Spinal cord (tissue), 10 donors: ENCODE measurements around the gene CRYBB3. TPM values are rescaled to one million over a fixed set of nuclear protein-coding genes. Genes with fewer than 3 reads are reported as not detected.
"Not testable (repeated sequence)": the region's sequence is repeated elsewhere in the genome, so short reads cannot be mapped to it uniquely, and the experiment has no call there.

ENCODE experiments used
- DNase-seq, 6 donors: peaks; one replicate each; pipeline versions ENCODE4 v3.0.0 to v3.0.0-alpha.2; 2013 to 2015; ENCODE audit warnings: low spot score in 6 of 6, low read depth in 4 of 6
- H3K27ac ChIP-seq: one replicate; pipeline ENCODE4 v1.5.1; 2013; ENCODE audit warnings: low read depth, low read length, control low read depth
- H3K27me3 ChIP-seq: one replicate; pipeline ENCODE4 v1.6.1; 2013; ENCODE audit warnings: low read length; ENCODE audit not compliant: control insufficient read depth, insufficient read depth
- H3K36me3 ChIP-seq: one replicate; pipeline ENCODE4 v1.6.1; 2013; ENCODE audit warnings: low read length; ENCODE audit not compliant: control insufficient read depth, insufficient read depth
- H3K4me1 ChIP-seq: one replicate; pipeline ENCODE4 v1.6.1; 2013; ENCODE audit warnings: low read length; ENCODE audit not compliant: control insufficient read depth, insufficient read depth
- H3K4me3 ChIP-seq: one replicate; pipeline ENCODE4 v1.5.1; 2013; ENCODE audit warnings: low read depth, low read length, control low read depth
- H3K9me3 ChIP-seq: one replicate; pipeline ENCODE4 v1.6.1; 2013; ENCODE audit warnings: low read length; ENCODE audit not compliant: control insufficient read depth, insufficient read depth
- WGBS: methylation state at CpG from one replicate; pipeline ENCODE4 v1.1.5; 2013; ENCODE audit warnings: missing lambda C conversion rate; ENCODE audit not compliant: insufficient coverage; 5-methylcytosine and 5-hydroxymethylcytosine counted together
- polyA plus RNA-seq, 2 donors: library from polyadenylated mRNA; unstranded; fragments of 120-200 nt; gene quantifications; one replicate each; pipeline ENCODE4 v1.2.1, GENCODE V29; 2013; ENCODE audit not compliant: insufficient read length in 2 of 2
- total RNA-seq, 2 donors: library from RNA; depleted of rRNA in 1 of 2; stranded (reverse); fragments of 120-200 nt in 1 of 2; fragments of >200 nt in 1 of 2; gene quantifications; one replicate each; pipeline versions ENCODE4 v1.2.3 to v1.2.4, GENCODE V29; 2013 to 2014
- donor health status: healthy.

Gene CRYBB3
- total and polyA plus RNA-seq, 4 donors = 0.28 to 1.6 (median 0.60) TPM; not detected in 1

- Histone ChIP-seq H3K4me1 (no peaks in the 10 kb centered on the region), H3K36me3 (peaks cover 38% of the 10 kb centered on the region)
- 74% methylated on average over 4 of the region's 6 CpGs for WGBS
Observed at GRCh38 chr22:25174888-25175411, 24.7 kb upstream of the CRYBB3 start.

GRCh38 chr22:25176175-25176574, 23.5 kb upstream of the CRYBB3 start:
- no peak for DNase-seq
- Histone ChIP-seq H3K27ac (no peak overlapping the region), H3K9me3 (no peaks in the 10 kb centered on the region), H3K4me1 (no peaks in the 10 kb centered on the region), H3K4me3 (no peak overlapping the region), H3K27me3 (no peaks in the 10 kb centered on the region), H3K36me3 (peaks cover 37% of the 10 kb centered on the region)
- 95% methylated on average over 4 of the region's 6 CpGs for WGBS

More at GRCh38 chr22:25174888-25175411, 24.7 kb upstream of the CRYBB3 start:
- Histone ChIP-seq H3K27me3 (no peaks in the 10 kb centered on the region), H3K9me3 (no peaks in the 10 kb centered on the region), H3K27ac (no peak overlapping the region), H3K4me3 (no peak overlapping the region)
- DNase-seq = no peak

GRCh38 chr22:25176799-25177198, 22.9 kb upstream of the CRYBB3 start:
- whole genome bisulfite sequencing = no CpG with 5 or more reads among the region's 3 CpGs
- peaks cover 38% of the 10 kb centered on the region for H3K36me3 ChIP-seq
- no peak overlapping the region for H3K4me3 ChIP-seq
- no peak for DNase-seq
- no peak overlapping the region for H3K27ac ChIP-seq
- H3K4me1 ChIP-seq = no peaks in the 10 kb centered on the region
- no peaks in the 10 kb centered on the region for H3K27me3 ChIP-seq
- H3K9me3 ChIP-seq = no peaks in the 10 kb centered on the region

GRCh38 chr22:25177226-25177625, 22.4 kb upstream of the CRYBB3 start:
- Histone ChIP-seq H3K4me1 (no peaks in the 10 kb centered on the region), H3K36me3 (peaks cover 42% of the 10 kb centered on the region), H3K9me3 (no peaks in the 10 kb centered on the region), H3K4me3 (no peak overlapping the region), H3K27ac (no peak overlapping the region), H3K27me3 (no peaks in the 10 kb centered on the region)
- 96% methylated on average over 8 of the region's 13 CpGs for WGBS
- DNase-seq = no peak

GRCh38 chr22:25177895-25178294, 21.8 kb upstream of the CRYBB3 start:
- H3K36me3 ChIP-seq = peaks cover 42% of the 10 kb centered on the region
- no peaks in the 10 kb centered on the region for H3K4me1 ChIP-seq
- H3K9me3 ChIP-seq = no peaks in the 10 kb centered on the region
- H3K27ac ChIP-seq = no peak overlapping the region
- no peak for DNase-seq
- no peaks in the 10 kb centered on the region for H3K27me3 ChIP-seq
- 83% methylated on average over 5 of the region's 9 CpGs for WGBS
- no peak overlapping the region for H3K4me3 ChIP-seq

- H3K9me3 ChIP-seq, H3K4me3 ChIP-seq, H3K27ac ChIP-seq, H3K4me1 ChIP-seq, H3K27me3 ChIP-seq, DNase-seq: not testable (repeated sequence)
- peaks cover 42% of the 10 kb centered on the region for H3K36me3 ChIP-seq
- 67% methylated on average over 5 of the region's 6 CpGs for WGBS
Observed at GRCh38 chr22:25178348-25178747, 21.3 kb upstream of the CRYBB3 start.

GRCh38 chr22:25178869-25179631, 20.6 kb upstream of the CRYBB3 start:
- H3K9me3 ChIP-seq, H3K4me1 ChIP-seq, H3K27me3 ChIP-seq, H3K27ac ChIP-seq, H3K4me3 ChIP-seq: not testable (repeated sequence)
- WGBS = 46% methylated on average over 40 of the region's 63 CpGs
- DNase-seq = peak in 1 of 6 donors; percentile 11
- H3K36me3 ChIP-seq = peaks cover 48% of the 10 kb centered on the region

- Histone ChIP-seq H3K27ac (no peak overlapping the region), H3K36me3 (peaks cover 59% of the 10 kb centered on the region), H3K27me3 (no peaks in the 10 kb centered on the region), H3K9me3 (no peaks in the 10 kb centered on the region), H3K4me1 (no peaks in the 10 kb centered on the region), H3K4me3 (no peak overlapping the region)
- no peak for DNase-seq
- WGBS = 92% methylated on average over 5 of the region's 10 CpGs
Observed at GRCh38 chr22:25182131-25183110, 17.2 kb upstream of the CRYBB3 start.

- 77% methylated on average over 7 of the region's 12 CpGs for WGBS
- no peaks in the 10 kb centered on the region for H3K9me3 ChIP-seq
- H3K27ac ChIP-seq = no peak overlapping the region
Observed at GRCh38 chr22:25183949-25184619, 15.6 kb upstream of the CRYBB3 start.

More at GRCh38 chr22:25183949-25184619, 15.6 kb upstream of the CRYBB3 start:
- Histone ChIP-seq H3K36me3 (peaks cover 45% of the 10 kb centered on the region), H3K4me3 (no peak overlapping the region), H3K27me3 (no peaks in the 10 kb centered on the region), H3K4me1 (no peaks in the 10 kb centered on the region)
- no peak for DNase-seq
